Hepatocyte (in vitro differentiated cells): Measurements from ENCODE around the gene MAGI3. TPM values are rescaled to one million over a fixed set of nuclear protein-coding genes. Genes with fewer than 3 reads are reported as not detected.

Experiments used
- DNase-seq: peaks from one replicate; pipeline ENCODE4 v3.0.0-alpha.2; 2016; ENCODE audit warnings: low spot score
- H2AFZ ChIP-seq: fragments of 200-600 bp; sonication (generic); 2 replicates; pipeline ENCODE4 v1.6.0; 2016; ENCODE audit warnings: antibody characterized with exemption, mild to moderate bottlenecking
- H3K27ac ChIP-seq: fragments of 200-600 bp; sonication (generic); 2 replicates; pipeline ENCODE4 v1.5.1; 2016; ENCODE audit warnings: mild to moderate bottlenecking
- H3K27me3 ChIP-seq: fragments of 200-600 bp; sonication (generic); 2 replicates; pipeline ENCODE4 v1.6.1; 2016
- H3K36me3 ChIP-seq: fragments of 200-600 bp; sonication (generic); replicated peaks from 2 replicates; pipeline ENCODE4 v1.5.1; 2016; ENCODE audit warnings: low read depth; ENCODE audit not compliant: insufficient read depth
- H3K4me1 ChIP-seq: fragments of 200-600 bp; sonication (generic); 2 replicates; pipeline ENCODE4 v1.5.1; 2016; ENCODE audit warnings: mild to moderate bottlenecking, moderate library complexity; ENCODE audit not compliant: insufficient read depth
- H3K4me2 ChIP-seq: fragments of 200-600 bp; sonication (generic); 2 replicates; pipeline ENCODE4 v1.6.0; 2016
- H3K4me3 ChIP-seq: fragments of 200-600 bp; sonication (generic); 2 replicates; pipeline ENCODE4 v1.5.1; 2016; ENCODE audit warnings: mild to moderate bottlenecking
- H3K79me2 ChIP-seq: fragments of 200-600 bp; sonication (generic); 2 replicates; pipeline ENCODE4 v1.6.0; 2017; ENCODE audit warnings: mild to moderate bottlenecking
- H3K9me2 ChIP-seq: fragments of 200-600 bp; sonication (generic); replicated peaks from 2 replicates; pipeline ENCODE4 v1.6.0; 2017; ENCODE audit warnings: mild to moderate bottlenecking; ENCODE audit not compliant: insufficient read depth
- H3K9me3 ChIP-seq: fragments of 200-600 bp; sonication (generic); 2 replicates; pipeline ENCODE4 v1.5.1; 2016; ENCODE audit warnings: low read depth, mild to moderate bottlenecking
- H4K20me1 ChIP-seq: fragments of 200-600 bp; sonication (generic); 2 replicates; pipeline ENCODE4 v1.6.0; 2016; ENCODE audit warnings: mild to moderate bottlenecking; ENCODE audit not compliant: insufficient read depth, poor library complexity, severe bottlenecking
- EZH2 ChIP-seq: fragments of 200-600 bp; sonication (generic); IDR thresholded peaks from 2 replicates; pipeline ENCODE4 v1.6.1; 2016; ENCODE audit warnings: antibody characterized with exemption, mild to moderate bottlenecking, borderline replicate concordance
- EZH2phosphoT487 ChIP-seq: fragments of 200-600 bp; sonication (generic); IDR thresholded peaks from one replicate; pipeline ENCODE4 v1.6.1; 2018; ENCODE audit warnings: antibody characterized with exemption, mild to moderate bottlenecking, low read depth, moderate library complexity; ENCODE audit not compliant: unreplicated experiment, severe bottlenecking
- WGBS: methylation state at CpG from one replicate; pipeline ENCODE4 v1.1.6; 2016; ENCODE audit warnings: low lambda C conversion rate; ENCODE audit errors: missing lambda C conversion rate; 5-methylcytosine and 5-hydroxymethylcytosine counted together
- polyA plus RNA-seq: library from polyadenylated mRNA; unstranded; fragments of >200 nt; fragmentation: Nextera tagmentation; extraction: Ambion mirVana; gene quantifications from 2 replicates; pipeline ENCODE4 v1.2.1, GENCODE V29; 2016
- total RNA-seq: library from RNA; depleted of rRNA; stranded (reverse); fragments of >200 nt; gene quantifications from 2 replicates; pipeline ENCODE4 v1.2.3, GENCODE V29; 2014
- TF ChIP-seq, protein P1 (sequence below): fragments of 200-600 bp; sonication (generic); IDR thresholded peaks from 2 replicates; pipeline ENCODE4 v1.5.1; 2016; ENCODE audit warnings: antibody characterized with exemption, mild to moderate bottlenecking; ENCODE audit not compliant: poor library complexity

The MAGI3 gene
- total and polyA plus RNA-seq, 2 experiments from 2014 or later = 15.9 to 22.4 TPM

DNA sequence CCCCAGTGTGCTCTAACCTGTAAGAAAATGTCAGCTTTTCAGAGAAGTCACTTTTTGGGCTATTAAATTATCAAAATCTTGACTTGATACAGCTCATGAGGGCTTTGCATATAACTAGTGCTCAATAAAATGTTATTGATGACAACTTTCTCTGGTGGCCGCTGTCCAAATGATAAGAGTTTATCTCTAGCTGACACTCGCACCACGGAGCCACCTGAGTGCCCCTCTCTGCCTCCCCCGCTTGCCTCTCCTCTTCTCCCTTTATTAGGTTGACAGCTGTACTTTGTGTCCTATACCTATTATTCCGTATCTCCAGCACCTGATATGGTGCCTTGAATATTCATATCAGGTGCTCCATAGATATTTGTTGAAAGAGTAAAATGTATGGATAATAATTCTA, 286.2 kb downstream of the MAGI3 start:
- 90% methylated on average over 5 of the region's 5 CpGs for WGBS
- Histone ChIP-seq H4K20me1 (no peaks in the 10 kb centered on the region), H3K27me3 (no peaks in the 10 kb centered on the region), H3K4me3 (no peak overlapping the region), H3K4me1 (no peaks in the 10 kb centered on the region), H3K4me2 (no peak overlapping the region), H3K9me3 (no peaks in the 10 kb centered on the region), H3K36me3 (no peaks in the 10 kb centered on the region), H2AFZ (no peak overlapping the region), H3K27ac (no peak overlapping the region), H3K9me2 (no peaks in the 10 kb centered on the region), H3K79me2 (no peaks in the 10 kb centered on the region)
- no peak for DNase-seq
- TF ChIP-seq EZH2phosphoT487 (no peak), EZH2 (no peak)
- TF ChIP-seq, protein P1, sequence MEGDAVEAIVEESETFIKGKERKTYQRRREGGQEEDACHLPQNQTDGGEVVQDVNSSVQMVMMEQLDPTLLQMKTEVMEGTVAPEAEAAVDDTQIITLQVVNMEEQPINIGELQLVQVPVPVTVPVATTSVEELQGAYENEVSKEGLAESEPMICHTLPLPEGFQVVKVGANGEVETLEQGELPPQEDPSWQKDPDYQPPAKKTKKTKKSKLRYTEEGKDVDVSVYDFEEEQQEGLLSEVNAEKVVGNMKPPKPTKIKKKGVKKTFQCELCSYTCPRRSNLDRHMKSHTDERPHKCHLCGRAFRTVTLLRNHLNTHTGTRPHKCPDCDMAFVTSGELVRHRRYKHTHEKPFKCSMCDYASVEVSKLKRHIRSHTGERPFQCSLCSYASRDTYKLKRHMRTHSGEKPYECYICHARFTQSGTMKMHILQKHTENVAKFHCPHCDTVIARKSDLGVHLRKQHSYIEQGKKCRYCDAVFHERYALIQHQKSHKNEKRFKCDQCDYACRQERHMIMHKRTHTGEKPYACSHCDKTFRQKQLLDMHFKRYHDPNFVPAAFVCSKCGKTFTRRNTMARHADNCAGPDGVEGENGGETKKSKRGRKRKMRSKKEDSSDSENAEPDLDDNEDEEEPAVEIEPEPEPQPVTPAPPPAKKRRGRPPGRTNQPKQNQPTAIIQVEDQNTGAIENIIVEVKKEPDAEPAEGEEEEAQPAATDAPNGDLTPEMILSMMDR = no peak

DNA sequence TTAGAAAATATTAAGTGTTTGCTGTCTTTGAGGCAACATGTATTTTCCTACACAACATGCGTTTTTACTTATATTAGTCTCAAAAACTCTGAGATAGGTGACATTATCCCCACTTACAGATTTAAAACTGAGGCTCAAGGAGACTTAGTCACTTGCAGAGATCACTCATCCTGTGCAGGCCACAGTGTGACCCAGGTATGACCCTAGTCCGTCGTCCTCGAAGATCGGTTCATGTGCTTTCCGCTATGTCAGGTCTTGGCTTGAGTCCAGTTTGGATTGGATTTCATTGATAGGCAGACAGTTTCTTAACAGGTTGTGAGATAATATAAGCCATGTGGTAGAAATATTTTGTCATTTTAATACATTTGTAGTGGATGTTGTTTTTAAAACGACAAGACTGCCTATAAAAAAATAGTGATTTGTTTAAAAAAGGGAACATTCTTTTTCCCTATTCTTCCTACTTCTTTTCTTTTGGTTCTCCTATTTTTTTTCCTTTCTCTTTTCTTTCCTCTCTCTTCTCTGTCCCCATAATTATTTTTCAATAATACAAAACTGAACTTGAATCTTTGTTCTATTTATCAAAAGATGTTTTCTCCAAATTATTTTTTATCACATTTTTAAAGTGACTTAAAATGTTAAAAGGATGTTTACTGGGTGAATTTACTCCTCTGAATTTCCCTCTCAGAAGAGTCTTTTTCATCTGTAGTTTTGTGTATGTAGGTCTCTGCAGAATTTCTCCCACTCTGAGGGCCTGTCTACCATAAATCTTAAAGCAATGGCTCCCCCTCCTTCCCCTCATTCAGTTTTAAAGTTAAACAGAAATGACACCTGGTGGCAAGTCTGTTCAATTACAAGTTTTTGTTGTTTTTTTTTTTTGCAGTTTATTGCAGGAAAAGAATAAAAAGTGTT, 287.2 kb downstream of the MAGI3 start:
- Histone ChIP-seq H4K20me1 (no peaks in the 10 kb centered on the region), H3K9me3 (no peaks in the 10 kb centered on the region), H3K36me3 (no peaks in the 10 kb centered on the region), H3K4me1 (no peaks in the 10 kb centered on the region), H3K4me3 (no peak overlapping the region), H3K27me3 (no peaks in the 10 kb centered on the region), H3K27ac (no peak overlapping the region), H2AFZ (no peak overlapping the region), H3K9me2 (no peaks in the 10 kb centered on the region), H3K79me2 (no peaks in the 10 kb centered on the region), H3K4me2 (no peak overlapping the region)
- TF ChIP-seq, protein P1 = peak; percentile 72
- TF ChIP-seq EZH2 = no peak
- WGBS = 55% methylated on average over 7 of the region's 7 CpGs
- DNase-seq = peak; percentile 67

DNA sequence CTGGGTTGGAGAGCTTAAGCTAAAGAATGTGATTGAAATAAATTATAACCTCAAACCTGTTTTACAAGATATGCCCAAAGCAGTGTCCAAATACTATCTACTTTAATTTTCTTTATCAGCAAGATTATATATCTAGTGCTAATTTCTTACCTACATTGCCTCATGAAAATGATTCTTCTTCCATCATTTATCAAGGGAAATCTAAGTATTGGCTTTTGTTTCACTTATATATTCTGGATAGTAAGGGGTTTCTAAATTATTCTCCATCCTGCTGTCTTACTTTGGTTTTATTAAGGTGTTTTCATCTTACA, 287.8 kb downstream of the MAGI3 start:
- no peak overlapping the region for H3K4me3 ChIP-seq
- H3K27ac ChIP-seq = no peak overlapping the region
- no peaks in the 10 kb centered on the region for H3K9me2 ChIP-seq
- H3K4me2 ChIP-seq = no peak overlapping the region
- no peaks in the 10 kb centered on the region for H3K9me3 ChIP-seq
- no peak overlapping the region for H2AFZ ChIP-seq
- no peaks in the 10 kb centered on the region for H3K36me3 ChIP-seq
- no peaks in the 10 kb centered on the region for H3K79me2 ChIP-seq
- no peaks in the 10 kb centered on the region for H4K20me1 ChIP-seq
- DNase-seq = no peak
- TF ChIP-seq EZH2phosphoT487 = no peak
- TF ChIP-seq, protein P1 = no peak
- H3K4me1 ChIP-seq = no peaks in the 10 kb centered on the region
- no peaks in the 10 kb centered on the region for H3K27me3 ChIP-seq
